ENCODE results near the gene ERBB2. TPM values are rescaled to one million over a fixed set of nuclear protein-coding genes. Genes with fewer than 3 reads are reported as not detected.

The ERBB2 gene
- total and polyA plus RNA-seq, 2 of the 4 experiments (the other 2 are of a cell fraction): 28.7 to 33.3 TPM

- Histone ChIP-seq H3K27ac (ENCODE audit: insufficient read depth, low read length) (no peak overlapping the region), H3K23ac (ENCODE audit: low read depth, low read length) (no peak overlapping the region), H3K14ac (replicated peaks; ENCODE audit: low read depth, low read length) (no peak overlapping the region), H3K4me2 (ENCODE audit: low read depth, low read length) (no peak overlapping the region), H3K79me1 (ENCODE audit: low read depth in 1 of 2, low read length in 2 of 2) (no peaks in the 10 kb centered on the region; a peak in 1 of 4 replicates), H4K5ac (ENCODE audit: low read depth, low read length) (no peak overlapping the region), H3K9ac (ENCODE audit: low read depth, low read length) (no peak overlapping the region), H2AK5ac (ENCODE audit: low read depth, low read length) (no peak overlapping the region), H3K4me3 (ENCODE audit: insufficient read depth, low read depth, low read length) (no peak overlapping the region), H2BK120ac (ENCODE audit: low read depth, low read length) (no peak overlapping the region), H3K9me1 (ENCODE audit: insufficient read depth, low read length) (no peaks in the 10 kb centered on the region; the same call in 1 of the 2 replicates), H2BK5ac (ENCODE audit: low read depth, low read length, poor library complexity, severe bottlenecking) (peak overlapping the region; percentile 50), H4K91ac (ENCODE audit: insufficient read depth, low read depth, low read length) (no peak overlapping the region), H2BK15ac (ENCODE audit: low read depth, low read length) (no peak overlapping the region), H3K56ac (ENCODE audit: extremely low read depth, insufficient read depth, low read length) (no peak overlapping the region), H3K36me3 (ENCODE audit: control insufficient read depth, insufficient read depth, low read length) (no peaks in the 10 kb centered on the region), H4K8ac (ENCODE audit: low read depth in 2 of 2, low read length in 2 of 2) (peak overlapping the region; percentile 84 to 94; a peak in 3 of 4 replicates), H3K4me1 (ENCODE audit: control insufficient read depth, insufficient read depth, low read length) (peaks cover 4% of the 10 kb centered on the region), H2AFZ (replicated peaks; ENCODE audit: low read length, poor library complexity) (peak overlapping the region; percentile 99), H3K18ac (ENCODE audit: low read depth, low read length) (no peak overlapping the region), H3K9me3 (ENCODE audit: control insufficient read depth, insufficient read depth, low read length) (no peaks in the 10 kb centered on the region), H4K20me1 (ENCODE audit: insufficient read depth, low read length) (no peaks in the 10 kb centered on the region), H2BK20ac (ENCODE audit: low read depth, low read length) (no peak overlapping the region), H3K27me3 (ENCODE audit: control insufficient read depth, insufficient read depth, low read length) (peaks cover 24% of the 10 kb centered on the region), H2AK9ac (replicated peaks; ENCODE audit: low read depth, low read length, poor library complexity) (peak overlapping the region; percentile 18), H3K4ac (ENCODE audit: low read depth, low read length) (no peak overlapping the region; the same call in 1 of the 2 replicates)
- CTCF ChIA-PET: interaction anchor here (0.5 to 1.0 kb wide), 2 partner anchors 134 to 160 kb away, joined by 3 to 4 read pairs; no protein-coding TSS in a partner anchor
- intact Hi-C loops (cut with micrococcal nuclease) (no loop called here), in situ Hi-C loops (cut with MboI; ENCODE audit: low sequenced_read_pairs) (no loop called here), dilution Hi-C loops (cut with HindIII; ENCODE audit: low sequenced_read_pairs, unreplicated experiment) (no loop called here)
- TF ChIP-seq BHLHE40 (IDR thresholded peaks at IDR 0.05; ENCODE audit: low read depth, low read length): peak; percentile 79
- no peak for TF ChIP-seq MAFK (IDR thresholded peaks at IDR 0.05; ENCODE audit: low read depth, low read length)
- WGBS, 2 experiments (ENCODE audit: extremely low coverage in 2 of 2, insufficient read length in 1 of 2): no CpG with 5 or more reads among the region's 18 CpGs
- no TSS peak for BruUV-seq (replicated peaks)
- DNase-seq: peak; percentile 24
- POLR2A ChIA-PET (ENCODE audit: unreplicated experiment): no interaction called here
- ATAC-seq (ENCODE audit: low read depth): no peak
Observed at GRCh38 chr17:39755554-39756379, 55.9 kb downstream of the ERBB2 start.

Data from IMR-90 (cell line).